Trophoblast cell (in vitro differentiated cells and primary cell): ENCODE data around the gene NFIB.

Experiments
- DNase-seq, 2 donors: peaks; one replicate each; pipeline ENCODE4 v3.0.0-alpha.2; 2016
- H2AFZ ChIP-seq: 2 replicates; pipeline ENCODE4 v1.6.1; 2013; ENCODE audit warnings: low read length, moderate library complexity, mild to moderate bottlenecking; ENCODE audit not compliant: insufficient read depth, poor library complexity
- H2AK5ac ChIP-seq: 2 replicates; pipeline ENCODE4 v1.6.1; 2013; ENCODE audit warnings: mild to moderate bottlenecking, low read length
- H2BK120ac ChIP-seq: 2 replicates; pipeline ENCODE4 v1.6.1; 2013; ENCODE audit warnings: low read length, mild to moderate bottlenecking, moderate library complexity; ENCODE audit not compliant: insufficient read depth, poor library complexity
- H2BK12ac ChIP-seq: 2 replicates; pipeline ENCODE4 v1.6.1; 2013; ENCODE audit warnings: mild to moderate bottlenecking, low read length, moderate library complexity
- H2BK5ac ChIP-seq: 2 replicates; pipeline ENCODE4 v1.6.1; 2013; ENCODE audit warnings: low read length, low read depth, moderate library complexity, mild to moderate bottlenecking; ENCODE audit not compliant: poor library complexity
- H3K14ac ChIP-seq: 2 replicates; pipeline ENCODE4 v1.6.1; 2013; ENCODE audit warnings: mild to moderate bottlenecking, low read length
- H3K18ac ChIP-seq: 2 replicates; pipeline ENCODE4 v1.6.1; 2013; ENCODE audit warnings: mild to moderate bottlenecking, low read length
- H3K23ac ChIP-seq: 2 replicates; pipeline ENCODE4 v1.6.1; 2013; ENCODE audit warnings: low read length
- H3K27ac ChIP-seq: 2 replicates; pipeline ENCODE4 v1.5.1; 2013; ENCODE audit warnings: low read depth, mild to moderate bottlenecking, inconsistent platforms, low read length, moderate library complexity
- H3K27me3 ChIP-seq: 2 replicates; pipeline ENCODE4 v1.6.1; 2013; ENCODE audit warnings: inconsistent platforms, mild to moderate bottlenecking, low read length, moderate library complexity; ENCODE audit not compliant: insufficient read depth
- H3K36me3 ChIP-seq, 2 experiments: 1 replicate in 1 of 2; 2 replicates in 1 of 2; pipeline ENCODE4 v1.6.1; 2013; ENCODE audit warnings: low read length in 2 of 2, mild to moderate bottlenecking in 2 of 2, moderate library complexity in 1 of 2; ENCODE audit not compliant: insufficient read depth in 2 of 2, control insufficient read depth in 1 of 2
- H3K4ac ChIP-seq: 2 replicates; pipeline ENCODE4 v1.6.1; 2013; ENCODE audit warnings: low read depth, mild to moderate bottlenecking, low read length, moderate library complexity
- H3K4me1 ChIP-seq, 2 experiments: 1 replicate in 1 of 2; 2 replicates in 1 of 2; pipeline ENCODE4 v1.6.1; 2013; ENCODE audit warnings: low read length in 2 of 2, mild to moderate bottlenecking in 2 of 2, moderate library complexity in 1 of 2; ENCODE audit not compliant: insufficient read depth in 2 of 2, control insufficient read depth in 1 of 2
- H3K4me2 ChIP-seq: 2 replicates; pipeline ENCODE4 v1.6.1; 2013; ENCODE audit warnings: inconsistent platforms, mild to moderate bottlenecking, low read length, moderate library complexity
- H3K4me3 ChIP-seq: 2 replicates; pipeline ENCODE4 v1.5.1; 2013; ENCODE audit warnings: mild to moderate bottlenecking, low read depth, low read length, inconsistent platforms
- H3K79me1 ChIP-seq: one replicate; pipeline ENCODE4 v1.6.1; 2013; ENCODE audit warnings: low read length
- H3K79me2 ChIP-seq: 2 replicates; pipeline ENCODE4 v1.6.1; 2013; ENCODE audit warnings: low read length, mild to moderate bottlenecking; ENCODE audit not compliant: control insufficient read depth, insufficient read depth, poor library complexity
- H3K9ac ChIP-seq: 2 replicates; pipeline ENCODE4 v1.6.1; 2013; ENCODE audit warnings: mild to moderate bottlenecking, low read length
- H3K9me3 ChIP-seq: 2 replicates; pipeline ENCODE4 v1.6.1; 2013; ENCODE audit warnings: low read depth, mild to moderate bottlenecking, control low read depth, inconsistent platforms, low read length; ENCODE audit not compliant: insufficient read depth
- H4K12ac ChIP-seq: 2 replicates; pipeline ENCODE4 v1.6.1; 2013; ENCODE audit warnings: low read depth, mild to moderate bottlenecking, low read length, moderate library complexity
- H4K8ac ChIP-seq: 2 replicates; pipeline ENCODE4 v1.6.1; 2013; ENCODE audit warnings: low read depth, mild to moderate bottlenecking, low read length, moderate library complexity
- H4K91ac ChIP-seq: one replicate; pipeline ENCODE4 v1.6.1; 2013; ENCODE audit warnings: low read depth, mild to moderate bottlenecking, low read length, moderate library complexity
- WGBS: extraction: QIAGEN DNeasy Blood & Tissue Kit; methylation state at CpG from one replicate; pipeline ENCODE4 v1.1.7; 2013; ENCODE audit warnings: missing lambda C conversion rate; ENCODE audit not compliant: insufficient read length, insufficient coverage; ENCODE audit errors: extremely low coverage; 5-methylcytosine and 5-hydroxymethylcytosine counted together

Gene NFIB

GRCh38 chr9:14278291-14278721, 35.6 kb downstream of the NFIB start:
- Histone ChIP-seq H4K12ac (no peak overlapping the region), H3K14ac (no peak overlapping the region), H3K18ac (no peak overlapping the region), H3K36me3 (no peaks in the 10 kb centered on the region), H2AK5ac (no peak overlapping the region), H3K27me3 (no peaks in the 10 kb centered on the region), H2AFZ (no peak overlapping the region), H3K9me3 (no peaks in the 10 kb centered on the region), H3K4ac (no peak overlapping the region), H3K27ac (no peak overlapping the region), H2BK5ac (no peak overlapping the region), H3K79me1 (peaks cover 1% of the 10 kb centered on the region), H2BK120ac (no peak overlapping the region), H4K8ac (no peak overlapping the region), H3K4me2 (no peak overlapping the region), H2BK12ac (no peak overlapping the region), H4K91ac (no peak overlapping the region), H3K23ac (no peak overlapping the region), H3K4me3 (no peak overlapping the region), H3K4me1 (peaks cover 0 to 6% of the 10 kb centered on the region in 2 experiments), H3K9ac (no peak overlapping the region), H3K79me2 (no peaks in the 10 kb centered on the region)
- no CpG with 5 or more reads among the region's 5 CpGs for WGBS
- no peak for DNase-seq

DNA sequence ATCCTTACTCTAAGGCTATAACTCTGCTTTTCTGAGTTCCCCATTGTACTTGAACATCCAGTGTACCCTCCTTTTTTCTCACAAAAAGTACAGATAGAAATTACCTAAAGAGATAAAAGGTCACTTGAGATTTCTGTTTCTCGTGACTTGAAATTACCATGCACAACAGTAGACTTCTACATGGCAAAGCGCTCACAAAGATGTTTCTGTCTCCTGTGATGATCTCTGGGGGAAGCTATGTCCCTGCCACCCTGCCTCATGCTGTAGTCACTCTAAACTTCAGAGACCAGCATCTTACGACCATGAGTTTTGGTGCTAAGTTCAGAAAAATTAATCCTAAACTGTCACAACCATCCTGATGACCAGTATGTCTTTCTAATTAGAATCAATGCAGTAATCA, 36.2 kb downstream of the NFIB start:
- Histone ChIP-seq H3K23ac (no peak overlapping the region), H3K79me2 (no peaks in the 10 kb centered on the region), H2AK5ac (no peak overlapping the region), H3K27ac (no peak overlapping the region), H2BK5ac (no peak overlapping the region), H3K36me3 (no peaks in the 10 kb centered on the region), H3K9me3 (no peaks in the 10 kb centered on the region), H3K18ac (no peak overlapping the region), H2BK12ac (peak overlapping the region; percentile 40), H3K4ac (no peak overlapping the region), H3K14ac (no peak overlapping the region), H2BK120ac (no peak overlapping the region), H4K12ac (no peak overlapping the region), H4K91ac (no peak overlapping the region), H2AFZ (no peak overlapping the region), H3K9ac (no peak overlapping the region), H4K8ac (no peak overlapping the region), H3K4me3 (no peak overlapping the region), H3K4me2 (no peak overlapping the region), H3K79me1 (peaks cover 1% of the 10 kb centered on the region), H3K4me1 (peaks cover 0 to 6% of the 10 kb centered on the region in 2 experiments), H3K27me3 (no peaks in the 10 kb centered on the region)
- WGBS: no CpG with 5 or more reads among the region's 3 CpGs
- DNase-seq: no peak

DNA sequence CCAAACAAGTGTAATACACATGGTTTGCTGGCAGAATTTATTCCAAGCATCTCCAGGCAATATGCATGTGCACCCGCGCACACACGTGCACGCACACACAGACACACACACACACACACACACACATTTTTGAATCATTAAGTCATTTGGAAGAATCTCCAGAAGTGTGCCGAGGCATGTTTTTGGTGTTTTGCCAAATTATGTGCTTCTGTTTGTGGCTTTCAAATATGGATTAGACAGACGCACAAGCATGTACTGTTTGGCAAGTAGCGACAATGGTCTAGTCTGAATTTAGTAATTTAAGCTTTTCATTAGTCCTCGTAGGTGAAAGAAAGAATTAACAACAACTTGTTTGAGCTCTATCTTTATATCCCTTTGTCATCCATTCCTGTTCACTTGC, 36.7 kb downstream of the NFIB start:
- DNase-seq: peak; percentile 11 to 46

GRCh38 chr9:14275331-14275730, 38.6 kb downstream of the NFIB start:
- WGBS: no CpG with 5 or more reads among the region's 5 CpGs
- Histone ChIP-seq H3K4me1 (peaks cover 0 to 6% of the 10 kb centered on the region in 2 experiments), H3K4me3 (no peak overlapping the region), H4K91ac (no peak overlapping the region), H3K79me2 (no peaks in the 10 kb centered on the region), H3K4me2 (no peak overlapping the region), H3K14ac (no peak overlapping the region), H3K9me3 (no peaks in the 10 kb centered on the region), H2AFZ (no peak overlapping the region), H2BK12ac (no peak overlapping the region), H4K12ac (no peak overlapping the region), H3K36me3 (no peaks in the 10 kb centered on the region), H2AK5ac (no peak overlapping the region), H4K8ac (no peak overlapping the region), H3K9ac (no peak overlapping the region), H2BK120ac (no peak overlapping the region), H3K23ac (no peak overlapping the region), H3K4ac (no peak overlapping the region), H3K79me1 (peaks cover 1% of the 10 kb centered on the region), H2BK5ac (no peak overlapping the region), H3K27ac (no peak overlapping the region), H3K27me3 (no peaks in the 10 kb centered on the region), H3K18ac (no peak overlapping the region)
- DNase-seq: no peak

More for the DNA sequence above, 36.7 kb downstream of the NFIB start:
- H3K14ac ChIP-seq: no peak overlapping the region
- H3K4me1 ChIP-seq: peaks cover 0 to 6% of the 10 kb centered on the region in 2 experiments
- no peak overlapping the region for H2BK120ac ChIP-seq
- no peak overlapping the region for H4K91ac ChIP-seq
- H3K9ac ChIP-seq: no peak overlapping the region
- H2BK5ac ChIP-seq: no peak overlapping the region
- H3K79me1 ChIP-seq: peaks cover 1% of the 10 kb centered on the region
- no peaks in the 10 kb centered on the region for H3K36me3 ChIP-seq
- H2AFZ ChIP-seq: no peak overlapping the region
- H3K27me3 ChIP-seq: no peaks in the 10 kb centered on the region
- no peak overlapping the region for H3K27ac ChIP-seq
- no peak overlapping the region for H3K4me3 ChIP-seq
- H3K4me2 ChIP-seq: no peak overlapping the region
- H4K12ac ChIP-seq: no peak overlapping the region
- H2BK12ac ChIP-seq: no peak overlapping the region
- WGBS: no CpG with 5 or more reads among the region's 8 CpGs
- H2AK5ac ChIP-seq: no peak overlapping the region
- H3K79me2 ChIP-seq: no peaks in the 10 kb centered on the region
- H3K23ac ChIP-seq: no peak overlapping the region
- no peaks in the 10 kb centered on the region for H3K9me3 ChIP-seq
- H4K8ac ChIP-seq: no peak overlapping the region
- H3K4ac ChIP-seq: no peak overlapping the region
- no peak overlapping the region for H3K18ac ChIP-seq
